ENCODE data around the gene NUDT22. TPM values are rescaled to one million over a fixed set of nuclear protein-coding genes. Genes with fewer than 3 reads are reported as not detected.

Gene NUDT22
- total RNA-seq, result 69.6 and 83.6 TPM in 2 replicates
- 64.1 TPM for polyA plus RNA-seq (2012)

- peak; percentile 91 for DNase-seq (ENCODE audit: low read depth)
These were observed at the start of gene NUDT22, which contains the start of gene TRPT1 for GRCh38 chr11:64225608-64226506. Gene NUDT22 (plus strand): TSS chr11:64226274. CDS start chr11:64226653, 379 bp downstream. Gene TRPT1 (minus strand): TSS chr11:64226186. CDS start chr11:64225860, 326 bp downstream.

GRCh38 chr11:64176751-64177150 is 49.3 kb upstream of the NUDT22 start:
- no peak for DNase-seq (ENCODE audit: low read depth)

- DNase-seq (ENCODE audit: low read depth), result no peak
These were observed 47.9 kb upstream of the NUDT22 start for GRCh38 chr11:64178203-64178602.

GRCh38 chr11:64178951-64179639 is 47.0 kb upstream of the NUDT22 start:
- DNase-seq (ENCODE audit: low read depth), result no peak

GRCh38 chr11:64180891-64181290 is 45.2 kb upstream of the NUDT22 start:
- peak; percentile 78 for DNase-seq (ENCODE audit: low read depth)

GRCh38 chr11:64181506-64182411 is 44.3 kb upstream of the NUDT22 start:
- DNase-seq (ENCODE audit: low read depth), result peak; percentile 98

GRCh38 chr11:64183890-64184289 is 42.2 kb upstream of the NUDT22 start:
- no peak for DNase-seq (ENCODE audit: low read depth)

GRCh38 chr11:64185175-64185692 is 40.8 kb upstream of the NUDT22 start:
- peak; percentile 90 for DNase-seq (ENCODE audit: low read depth)

GRCh38 chr11:64185693-64186491 is 40.2 kb upstream of the NUDT22 start, which contains the start of gene STIP1:
Gene STIP1 (plus strand): TSS chr11:64186171. CDS start chr11:64186262, 91 bp downstream.
- peak; percentile 100 for DNase-seq (ENCODE audit: low read depth)

GRCh38 chr11:64186492-64187165 is 39.4 kb upstream of the NUDT22 start:
- DNase-seq (ENCODE audit: low read depth), result peak; percentile 28

- no peak for DNase-seq (ENCODE audit: low read depth)
These were observed 33.6 kb upstream of the NUDT22 start for GRCh38 chr11:64192434-64192833.

GRCh38 chr11:64196626-64197025 is 29.4 kb upstream of the NUDT22 start:
- DNase-seq (ENCODE audit: low read depth), result no peak

- no peak for DNase-seq (ENCODE audit: low read depth)
These were observed 27.6 kb upstream of the NUDT22 start for GRCh38 chr11:64198511-64198910.

- DNase-seq (ENCODE audit: low read depth), result no peak
These were observed 24.5 kb upstream of the NUDT22 start for GRCh38 chr11:64201543-64201942.

- no peak for DNase-seq (ENCODE audit: low read depth)
These were observed 23.1 kb upstream of the NUDT22 start for GRCh38 chr11:64202992-64203391.

GRCh38 chr11:64203421-64204079 is 22.5 kb upstream of the NUDT22 start:
- no peak for DNase-seq (ENCODE audit: low read depth)

- no peak for DNase-seq (ENCODE audit: low read depth)
These were observed 22.0 kb upstream of the NUDT22 start for GRCh38 chr11:64204080-64204440.

GRCh38 chr11:64204464-64204989 is 21.5 kb upstream of the NUDT22 start:
- DNase-seq (ENCODE audit: low read depth), result peak; percentile 98

Data from myocyte (in vitro differentiated cells).